Hematopoietic multipotent progenitor cell treated with erythropoietin and hydrocortisone succinate and interleukin-3 and kit ligand, for 6 days (in vitro differentiated cells): ENCODE results near the gene KLHL29.

Experiments used
- DNase-seq: peaks from one replicate; pipeline ENCODE4 v3.0.0-alpha.2; 2015

KLHL29 gene

DNA sequence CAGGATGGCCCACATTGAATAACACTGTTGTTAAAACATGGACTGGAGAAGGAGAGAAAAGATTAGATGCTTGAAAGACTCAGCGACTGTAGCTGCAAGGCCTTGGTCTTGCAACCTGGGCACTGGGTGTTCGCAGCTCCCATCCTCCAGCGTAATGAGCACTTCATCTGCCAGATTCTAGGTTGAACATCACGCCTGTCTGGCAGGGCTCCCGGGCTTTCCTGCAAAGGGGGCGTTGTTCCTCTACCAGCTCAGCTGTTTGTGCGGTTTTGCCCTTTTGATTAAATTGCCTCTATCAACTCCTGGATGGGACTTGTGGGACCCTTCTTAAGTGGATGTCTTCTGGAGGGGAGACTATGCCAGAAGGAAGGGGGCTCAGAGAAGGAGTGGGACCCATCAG is 215.4 kb downstream of the KLHL29 start:
- no peak for DNase-seq

GRCh38 chr2:23601301-23601965 is 216.5 kb downstream of the KLHL29 start:
- no peak for DNase-seq

DNA sequence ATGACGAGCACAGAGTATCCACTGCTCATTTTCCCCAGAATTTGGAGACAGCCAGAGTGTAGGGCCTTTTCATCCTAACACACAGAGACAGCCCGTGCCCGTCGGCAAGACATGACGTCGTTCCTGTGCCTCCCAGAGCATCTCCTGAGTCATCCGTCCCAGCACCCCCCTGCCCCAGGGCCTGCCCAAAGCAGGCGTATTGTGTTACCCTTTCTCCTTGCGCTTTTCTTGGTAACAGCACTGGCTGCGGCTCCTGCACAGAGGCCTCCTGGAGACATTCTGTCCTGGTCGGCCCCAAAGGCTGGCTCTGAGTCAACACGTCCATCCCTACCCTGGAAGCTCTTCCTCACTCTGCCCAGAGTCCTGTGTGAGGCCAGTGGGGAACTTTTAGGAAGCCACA is 217.1 kb downstream of the KLHL29 start:
- DNase-seq = no peak

GRCh38 chr2:23603156-23603555 is 218.2 kb downstream of the KLHL29 start:
- no peak for DNase-seq

- DNase-seq = no peak
These were observed 218.6 kb downstream of the KLHL29 start for GRCh38 chr2:23603581-23603980.

GRCh38 chr2:23604731-23605130 is 219.8 kb downstream of the KLHL29 start:
- DNase-seq = no peak

DNA sequence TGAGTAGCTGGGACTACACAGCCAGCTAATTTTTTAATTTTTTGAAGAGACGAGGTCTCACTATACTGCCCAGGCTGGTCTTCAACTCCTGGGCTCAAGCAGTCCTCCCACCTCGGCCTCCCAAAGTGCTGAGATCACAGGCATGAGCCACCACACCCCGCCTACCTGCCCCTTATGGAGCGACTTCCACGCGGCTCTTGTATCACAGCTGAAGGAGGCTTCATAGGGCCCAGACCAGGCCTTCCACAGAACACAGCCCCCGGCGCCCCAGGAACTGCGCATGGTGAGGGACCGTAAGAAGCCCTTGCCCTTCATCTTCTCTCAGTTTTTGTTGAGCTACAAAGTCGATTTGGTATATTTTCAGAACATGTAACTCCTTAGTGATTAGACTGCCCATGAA is 220.3 kb downstream of the KLHL29 start:
- no peak for DNase-seq

DNA sequence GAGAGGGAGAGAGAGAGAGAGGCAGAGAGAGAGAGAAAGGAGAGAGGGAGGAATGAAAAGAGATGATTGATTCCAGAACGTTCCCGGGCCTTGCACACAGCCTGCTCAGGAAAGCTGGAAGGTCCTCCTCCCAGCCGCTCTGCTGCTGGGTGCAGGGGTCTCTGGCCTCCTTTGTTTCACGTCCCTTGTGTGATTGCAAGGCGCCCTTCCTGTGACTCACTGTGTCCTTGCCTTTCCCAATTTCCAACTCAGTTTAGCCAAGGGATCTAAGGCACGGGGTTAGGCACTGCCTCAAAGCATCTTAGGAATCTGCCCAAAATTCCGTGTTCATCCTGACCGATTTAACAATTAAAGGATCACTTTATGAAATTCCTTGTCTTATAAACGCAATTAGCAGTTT is 221.2 kb downstream of the KLHL29 start:
- DNase-seq = no peak

DNA sequence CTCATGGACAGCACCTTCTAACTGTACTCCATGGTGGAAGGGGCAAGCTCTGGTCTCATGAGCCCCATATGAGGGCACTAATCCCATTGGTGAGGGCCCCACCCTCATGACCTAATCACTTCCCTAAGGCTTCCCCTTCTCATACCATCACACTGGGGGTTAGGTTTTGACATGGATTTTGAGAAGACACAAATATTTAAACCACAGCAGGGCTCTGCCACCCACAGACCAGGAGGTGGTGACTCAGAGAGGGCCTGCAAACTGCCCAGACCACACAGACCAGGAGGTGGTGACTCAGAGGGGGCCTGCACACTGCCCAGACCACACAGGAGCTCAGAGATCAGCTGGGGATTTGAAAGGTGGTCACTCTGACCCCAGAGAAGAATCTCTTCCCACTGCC is 222.0 kb downstream of the KLHL29 start:
- DNase-seq = no peak

DNA sequence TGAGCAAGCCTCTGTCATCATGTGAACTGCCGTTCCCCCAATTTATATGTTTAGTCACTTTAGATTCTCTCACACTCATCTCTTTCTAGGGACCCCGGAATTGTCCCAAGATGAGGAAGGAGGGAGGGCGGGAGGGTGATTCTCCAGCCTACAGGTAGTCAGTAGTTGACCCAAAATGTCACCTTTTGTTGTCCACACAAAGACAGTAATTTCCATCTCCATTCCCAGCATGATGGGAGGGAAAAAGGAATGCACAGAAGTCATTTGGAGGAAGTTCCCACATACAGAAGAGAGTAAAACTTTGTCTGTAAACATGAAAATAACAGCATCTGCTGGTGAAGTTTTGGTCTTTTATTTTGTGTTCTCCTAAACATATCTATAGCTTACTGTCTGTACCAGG is 222.9 kb downstream of the KLHL29 start:
- no peak for DNase-seq

DNA sequence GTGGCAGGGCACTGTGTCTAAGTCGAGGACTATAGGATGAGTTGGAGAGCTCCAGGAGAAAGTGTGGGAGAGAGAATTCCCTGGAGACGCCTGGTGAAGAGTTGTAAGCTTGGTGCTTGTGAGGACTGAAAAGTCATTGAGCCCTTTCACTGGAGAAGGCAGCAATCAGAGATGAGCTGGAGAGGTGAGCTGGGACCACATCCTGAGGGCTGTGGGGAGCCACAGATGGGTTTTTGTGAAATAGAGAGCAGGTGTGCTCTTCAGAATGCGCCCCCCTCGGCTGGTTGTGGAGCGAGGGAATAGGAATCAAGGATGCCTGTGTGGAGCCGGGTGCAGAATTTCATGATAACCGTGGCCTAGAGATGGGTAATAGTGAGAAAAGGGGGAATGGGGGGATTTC is 224.3 kb downstream of the KLHL29 start:
- no peak for DNase-seq

DNA sequence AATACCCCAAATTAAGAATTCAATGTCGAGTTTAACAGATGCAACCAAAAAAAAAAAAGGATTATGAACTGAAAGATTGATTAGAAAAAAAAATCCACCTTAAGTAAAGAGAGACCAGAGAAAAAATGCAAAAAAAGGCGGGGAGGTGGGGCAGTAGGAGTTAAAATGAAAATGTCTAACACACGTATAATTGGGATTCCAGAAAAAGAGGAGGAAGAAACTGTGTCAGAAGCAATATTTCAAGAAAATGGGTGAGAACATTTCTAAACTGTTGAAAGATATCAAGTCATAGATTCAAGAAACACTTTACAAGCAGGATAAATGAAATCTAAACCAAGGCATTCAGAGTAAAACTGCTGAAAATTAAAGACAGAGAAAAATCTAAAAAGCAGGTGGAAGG is 226.9 kb downstream of the KLHL29 start:
- no peak for DNase-seq

DNA sequence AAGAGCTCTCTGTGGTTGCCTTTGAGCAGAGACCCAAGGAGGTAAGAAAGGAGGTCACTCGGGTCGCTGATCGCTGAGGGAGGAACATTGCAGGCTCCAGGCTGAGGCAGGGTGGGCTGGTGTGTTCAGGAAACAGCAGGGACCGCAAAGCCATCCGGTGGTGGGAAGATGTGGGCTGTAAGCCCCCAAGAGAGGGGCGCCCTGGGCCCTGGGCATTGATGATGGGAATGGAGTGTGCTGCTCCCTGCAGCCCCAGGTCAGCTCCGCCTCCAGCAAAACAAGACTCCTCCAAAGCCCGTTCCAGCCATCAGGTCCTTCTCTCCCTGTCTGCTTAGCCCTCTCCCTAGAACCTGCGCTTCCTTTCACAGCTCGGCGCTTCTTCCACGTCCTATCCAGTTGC is 229.7 kb downstream of the KLHL29 start:
- DNase-seq = peak; percentile 29

DNA sequence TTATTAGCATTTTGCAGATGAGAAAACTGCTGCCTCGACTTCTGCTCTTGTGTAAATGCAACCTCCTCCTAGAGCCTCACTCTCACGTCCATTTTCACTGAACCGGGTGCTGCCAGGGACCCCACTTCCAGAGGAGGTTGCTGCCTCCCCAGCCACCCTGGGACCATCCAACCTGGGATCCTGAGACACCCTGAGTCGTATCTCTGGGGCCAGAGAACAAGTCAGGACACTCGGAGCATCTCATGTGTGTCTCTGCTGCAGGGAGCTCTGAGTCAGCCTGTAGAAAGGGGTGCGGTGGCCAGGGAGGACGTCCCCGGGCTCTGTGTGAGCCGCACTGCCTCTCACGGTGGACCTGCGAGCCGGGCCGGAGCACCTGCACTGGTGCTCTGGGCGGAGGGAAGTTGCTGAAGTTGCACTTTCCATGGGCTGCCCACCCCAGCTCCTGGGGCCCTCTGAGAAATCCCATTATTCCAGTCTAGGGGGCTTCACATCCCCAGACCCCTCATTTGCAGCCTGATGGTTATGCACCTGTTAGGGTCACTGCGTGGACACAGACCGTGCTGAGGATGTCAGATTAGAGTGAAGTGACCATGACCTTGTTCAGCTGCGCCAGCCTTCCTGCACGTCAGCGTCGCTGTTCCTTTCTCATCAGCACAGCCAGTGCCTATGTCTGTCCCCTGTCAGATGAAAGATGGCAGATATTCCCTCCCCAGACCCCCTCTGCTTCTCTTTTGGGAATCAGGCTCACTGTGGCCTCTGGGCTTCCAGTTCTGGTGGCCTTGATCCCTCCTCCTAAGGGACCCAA is 230.4 kb downstream of the KLHL29 start:
- no peak for DNase-seq

GRCh38 chr2:23616630-23617029 is 231.7 kb downstream of the KLHL29 start:
- DNase-seq = no peak

DNA sequence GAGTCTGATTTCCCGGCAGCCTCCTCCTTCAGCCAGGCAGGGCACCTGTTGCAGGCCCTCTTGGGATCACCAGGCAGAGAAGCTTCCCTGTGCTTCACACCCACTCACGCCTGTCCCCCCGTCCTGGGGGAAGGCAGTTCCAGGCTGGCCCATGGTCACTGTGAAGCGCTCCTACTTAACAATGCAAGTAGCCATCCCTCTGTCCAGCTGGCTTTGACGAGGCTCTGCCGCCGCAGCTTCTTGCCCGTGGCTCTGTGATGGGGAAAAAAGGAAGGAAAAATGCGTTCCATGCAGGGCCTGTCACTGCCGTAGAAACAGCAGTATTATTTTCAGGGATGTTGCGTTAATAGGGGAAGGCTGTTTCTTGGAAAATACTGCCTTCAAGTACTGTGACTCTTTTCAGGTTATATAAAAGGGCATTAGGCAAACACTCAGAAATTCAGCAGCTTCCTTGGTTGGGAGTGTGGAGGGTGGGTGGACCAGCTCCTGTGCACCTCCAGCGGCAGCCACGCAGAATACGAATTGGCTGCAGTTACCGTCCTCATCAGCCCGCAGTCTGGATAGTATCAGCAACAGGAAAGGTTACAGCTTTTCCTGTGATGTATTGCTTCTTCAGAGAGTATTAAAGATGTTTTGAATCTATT is 232.3 kb downstream of the KLHL29 start:
- DNase-seq = no peak

DNA sequence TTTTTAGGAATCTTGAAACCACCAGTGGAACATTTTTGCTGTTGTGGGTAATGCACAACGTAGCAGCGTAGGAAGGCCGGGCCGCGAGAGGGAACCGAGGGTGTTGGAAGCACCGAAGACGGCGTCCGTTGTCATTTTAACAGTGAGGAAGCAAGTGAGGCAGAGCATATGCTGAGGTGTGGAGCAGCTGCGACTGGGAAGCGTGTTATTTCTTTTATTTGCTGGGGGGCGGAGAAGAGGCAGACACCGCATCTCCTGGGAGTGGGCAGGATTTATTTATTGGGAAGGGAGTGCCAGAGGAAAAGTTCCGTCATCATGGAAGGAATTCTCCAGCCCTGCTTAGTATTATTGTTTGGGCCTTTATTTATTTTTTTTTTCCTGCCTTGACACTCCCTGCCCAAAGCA is 232.8 kb downstream of the KLHL29 start:
- DNase-seq = no peak

GRCh38 chr2:23618265-23618664 is 233.3 kb downstream of the KLHL29 start:
- DNase-seq = no peak

- no peak for DNase-seq
These were observed 234.0 kb downstream of the KLHL29 start for GRCh38 chr2:23618794-23619530.

- no peak for DNase-seq
These were observed 235.0 kb downstream of the KLHL29 start for GRCh38 chr2:23619941-23620340.

DNA sequence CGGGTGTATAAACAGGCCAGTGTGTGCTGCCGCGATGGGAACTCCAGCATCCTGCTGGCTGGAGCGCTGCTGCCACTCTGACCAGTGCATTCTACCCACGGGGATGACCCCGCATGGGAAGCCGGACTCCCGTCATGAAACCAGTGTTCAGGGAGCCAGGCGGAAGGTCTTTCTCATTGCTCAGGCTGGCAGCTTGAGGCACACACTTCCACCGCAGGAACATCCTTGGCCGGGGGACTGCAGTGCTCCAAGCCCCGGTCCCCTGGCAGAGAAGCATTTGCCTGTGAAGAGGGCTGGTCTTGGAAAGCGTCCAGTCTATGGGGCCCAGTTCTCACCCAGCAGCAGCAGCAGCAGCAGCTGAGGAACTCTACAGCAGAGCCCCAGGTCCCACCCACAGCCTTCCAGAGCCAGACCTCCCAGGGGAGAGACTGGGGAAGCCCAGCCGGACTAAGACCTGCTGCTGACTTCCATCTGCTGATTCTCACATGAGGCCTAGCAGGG is 235.9 kb downstream of the KLHL29 start:
- no peak for DNase-seq

- no peak for DNase-seq
These were observed 236.6 kb downstream of the KLHL29 start for GRCh38 chr2:23621616-23622015.

- no peak for DNase-seq
These were observed 237.5 kb downstream of the KLHL29 start for GRCh38 chr2:23622466-23622865.
